ENCODE results near the gene NCOA3. TPM values are rescaled to one million over a fixed set of nuclear protein-coding genes. Genes with fewer than 3 reads are reported as not detected.
"Not testable (repeated sequence)": the region's sequence is repeated elsewhere in the genome, so short reads cannot be mapped to it uniquely, and the experiment has no call there.

The NCOA3 gene
- total RNA-seq, 1 donor from 2014 or later = 21.6 TPM

DNA sequence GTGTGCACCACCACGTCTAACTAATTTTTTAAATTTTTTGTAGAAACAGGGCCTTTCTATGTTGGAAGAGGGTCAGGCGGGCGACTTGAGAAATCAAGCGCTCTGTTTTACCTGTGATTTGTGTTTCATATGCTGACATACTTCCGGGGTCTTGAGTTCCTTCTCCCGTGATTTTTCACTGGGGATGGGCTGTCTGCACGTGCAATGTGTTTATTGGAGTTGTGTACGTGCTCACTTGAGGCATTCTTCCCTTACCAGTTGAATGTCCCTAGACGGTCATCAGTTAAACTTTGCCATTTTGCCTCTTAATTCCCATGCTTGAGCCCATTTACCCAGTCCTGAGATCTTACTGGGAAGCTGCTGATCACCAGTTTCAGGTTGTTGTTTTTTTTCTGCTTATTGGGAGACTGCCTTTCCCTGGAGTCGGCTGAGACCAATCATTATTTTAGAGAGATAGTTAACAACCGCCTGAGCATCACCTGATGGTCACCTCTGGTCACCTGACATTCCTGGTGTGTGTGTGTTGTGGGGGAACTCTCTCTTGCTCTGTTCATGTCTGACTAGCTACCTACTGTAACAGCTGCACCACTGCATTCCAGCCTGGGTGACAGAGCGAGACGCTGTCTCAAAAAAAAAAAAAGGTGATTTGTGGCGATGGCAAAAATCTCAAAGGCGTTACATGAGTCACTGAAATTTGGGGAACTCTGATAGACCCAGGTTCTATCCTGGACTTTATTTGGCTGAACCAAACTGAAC, 34.8 kb upstream of the NCOA3 start:
- ATAC-seq (no peak), DNase-seq (ENCODE audit: missing footprints) (no peak)
- intact Hi-C loops (cut with DNase I) = no loop called here

DNA sequence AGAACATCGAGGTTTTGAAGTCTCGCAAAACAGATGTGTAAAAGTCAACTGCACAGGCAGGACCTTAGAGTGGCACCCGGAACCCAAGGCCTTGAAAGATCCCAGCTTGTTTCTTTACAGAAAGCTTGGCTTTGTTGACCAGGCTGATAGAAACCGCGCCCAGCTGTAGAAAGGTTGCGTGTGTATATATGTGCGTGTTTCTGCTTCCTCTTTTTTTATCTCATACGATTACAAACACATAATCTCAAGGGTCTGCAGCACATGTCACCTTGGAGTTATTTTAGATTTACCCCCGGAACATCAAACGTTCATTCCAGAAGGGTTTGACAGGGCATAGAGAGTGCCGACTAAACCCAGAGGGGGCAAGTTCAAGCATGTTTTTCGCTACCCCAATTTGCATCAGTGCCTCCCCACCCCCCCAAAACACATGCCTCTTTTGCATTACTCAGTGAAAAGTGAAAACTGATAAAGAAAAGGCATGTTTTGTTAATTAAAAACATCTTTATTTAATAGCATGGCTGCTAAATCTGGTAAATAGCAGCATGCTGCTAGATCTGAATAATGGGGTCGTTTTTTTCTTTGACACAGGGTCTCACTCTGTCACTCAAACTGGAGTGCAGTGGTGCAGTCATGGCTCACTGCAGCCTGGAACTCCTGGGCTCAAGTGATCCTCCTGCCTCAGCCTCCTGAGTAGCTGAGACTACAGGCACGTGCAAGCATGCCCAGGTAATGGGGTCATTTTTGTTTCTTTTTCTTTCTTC, 33.2 kb upstream of the NCOA3 start:
- no peak for DNase-seq (ENCODE audit: missing footprints)
- ATAC-seq = no peak

DNA sequence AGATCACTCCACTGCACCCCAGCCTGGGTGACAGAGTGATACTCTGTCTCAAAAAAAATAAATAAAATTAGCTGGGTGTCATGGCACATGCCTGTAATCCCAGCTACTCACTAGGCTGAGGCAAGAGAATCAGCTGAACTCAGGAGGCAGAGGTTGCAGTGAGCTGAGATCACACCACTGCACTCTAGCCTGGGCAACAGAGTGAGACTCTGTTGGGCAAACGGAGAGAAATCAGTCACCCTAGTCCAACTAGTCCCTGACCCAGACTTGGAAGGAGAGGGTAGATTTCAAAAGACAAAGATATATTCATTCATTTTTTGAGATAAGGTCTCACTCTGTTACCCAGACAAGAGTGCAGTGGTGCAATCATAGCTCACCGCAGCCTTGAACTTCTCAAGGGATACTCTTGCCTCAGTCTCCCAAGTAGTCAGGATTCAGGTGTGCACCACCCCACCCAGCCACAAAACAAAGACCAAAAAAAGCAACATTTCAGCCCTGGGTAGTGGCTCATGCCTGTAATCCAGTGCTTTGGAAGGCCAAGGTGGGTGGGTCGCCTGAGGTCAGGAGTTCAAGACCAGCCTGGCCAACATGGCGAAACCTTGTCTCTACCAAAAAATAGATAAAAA, 26.2 kb upstream of the NCOA3 start:
- intact Hi-C loops (cut with DNase I) = no loop called here
- ATAC-seq (no peak), DNase-seq (ENCODE audit: missing footprints) (no peak)

More for the DNA sequence above, 33.2 kb upstream of the NCOA3 start:
- intact Hi-C loops (cut with DNase I) = no loop called here

DNA sequence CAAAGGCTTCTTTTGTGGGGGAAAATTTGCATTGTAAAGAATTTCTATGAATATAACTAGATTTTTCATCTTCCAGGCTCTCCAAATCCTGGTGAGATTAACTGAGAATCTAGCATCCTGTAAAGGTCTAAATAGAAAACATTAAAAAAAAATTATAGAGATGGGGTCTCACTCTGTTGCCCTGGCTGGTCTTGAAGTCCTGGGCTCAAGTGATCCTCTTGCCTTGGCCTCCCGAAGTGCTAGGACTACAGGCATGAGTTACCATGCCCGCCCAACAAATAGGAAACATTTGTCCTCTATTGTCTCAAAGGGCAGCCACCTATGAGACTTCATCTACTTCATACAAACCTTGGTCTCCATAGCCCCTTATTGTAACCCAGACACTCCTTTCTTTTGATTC, 25.2 kb upstream of the NCOA3 start:
- ATAC-seq (no peak), DNase-seq (ENCODE audit: missing footprints) (no peak)
- intact Hi-C loops (cut with DNase I) = no loop called here

DNA sequence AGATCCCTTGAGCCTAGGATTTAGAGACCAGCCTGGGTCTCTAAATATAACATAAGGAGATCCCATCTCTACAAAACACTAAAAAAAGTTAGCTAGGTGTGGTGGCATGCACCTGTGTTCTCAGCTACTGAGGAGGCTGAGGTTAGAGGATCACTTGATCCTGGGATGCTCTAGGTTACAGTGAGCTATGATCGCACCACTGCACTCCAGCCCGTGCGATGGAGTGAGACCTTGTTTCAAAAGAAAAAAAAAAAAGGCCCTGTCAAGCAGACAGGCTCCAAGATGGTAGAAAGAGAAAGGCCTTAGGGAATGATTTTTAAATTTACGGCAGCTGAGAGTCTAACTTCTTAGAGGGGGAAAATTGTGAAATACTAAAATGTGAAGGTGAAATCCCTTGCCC, 22.6 kb upstream of the NCOA3 start:
- intact Hi-C loops (cut with DNase I) = no loop called here
- no peak for DNase-seq (ENCODE audit: missing footprints)
- no peak for ATAC-seq

DNA sequence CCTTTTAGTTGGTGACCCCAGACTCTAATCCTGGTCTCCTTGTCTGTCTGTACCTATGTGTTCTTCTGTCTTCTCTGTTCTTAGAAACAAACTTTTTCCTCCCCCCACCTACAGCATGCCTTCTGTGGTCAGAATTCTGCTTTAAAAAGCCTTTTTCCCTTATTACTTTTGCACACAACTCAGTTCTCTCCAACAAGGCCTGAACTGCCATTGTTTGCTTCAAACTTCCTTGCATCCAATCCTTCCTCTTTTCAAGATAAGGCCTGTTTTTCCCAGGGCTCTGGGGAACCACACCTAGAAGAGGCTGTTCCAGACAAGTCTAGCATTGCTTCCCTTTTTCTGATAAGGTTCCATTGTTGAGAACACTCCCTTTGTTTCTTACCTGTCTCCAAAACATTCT, 22.2 kb upstream of the NCOA3 start:
- no peak for DNase-seq (ENCODE audit: missing footprints)
- intact Hi-C loops (cut with DNase I) = no loop called here
- ATAC-seq = no peak

DNA sequence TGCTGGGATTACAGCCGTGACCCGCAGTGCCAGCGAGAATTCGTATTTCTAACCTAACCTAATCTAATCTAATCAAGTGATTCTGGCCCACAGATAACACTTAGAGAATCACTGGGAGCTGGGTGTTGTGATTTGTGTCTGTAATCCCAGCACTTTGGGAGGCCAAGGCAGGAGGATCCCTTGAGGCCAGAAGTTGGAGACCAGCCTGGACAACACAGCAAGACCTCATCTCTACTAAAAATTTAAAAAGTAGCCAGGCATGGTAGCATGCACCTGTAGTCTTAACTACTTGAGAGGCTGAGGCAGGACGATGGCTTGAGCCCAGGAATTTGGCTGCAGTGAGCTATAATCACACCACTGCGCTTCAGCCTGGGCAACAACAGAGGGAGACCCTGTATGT, 21.4 kb upstream of the NCOA3 start:
- ATAC-seq = no peak
- intact Hi-C loops (cut with DNase I) = no loop called here

DNA sequence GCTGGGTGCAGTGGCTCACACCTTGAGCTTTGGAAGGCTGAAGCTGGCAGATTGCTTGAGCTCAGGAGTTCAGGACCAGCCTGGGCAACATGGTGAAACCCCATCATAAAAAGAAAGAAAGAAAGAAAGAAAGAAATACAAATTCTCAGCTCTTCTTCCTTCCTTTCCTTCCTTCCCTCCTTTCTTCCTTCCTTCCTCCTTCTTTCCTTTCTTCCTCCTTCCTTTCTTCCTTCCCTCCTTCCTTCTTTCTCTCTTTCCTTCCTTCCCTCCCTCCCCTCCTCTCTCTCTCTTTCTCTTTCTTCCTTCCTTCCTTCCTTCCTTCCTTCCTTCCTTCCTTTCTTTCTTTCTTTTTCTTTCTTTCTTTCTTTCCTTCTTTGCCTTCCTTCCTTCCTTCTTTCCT, 21.0 kb upstream of the NCOA3 start:
- no peak for ATAC-seq
- DNase-seq (ENCODE audit: missing footprints) = no peak
- intact Hi-C loops (cut with DNase I) = no loop called here

More for the DNA sequence above, 21.4 kb upstream of the NCOA3 start:
- no peak for DNase-seq (ENCODE audit: missing footprints)

DNA sequence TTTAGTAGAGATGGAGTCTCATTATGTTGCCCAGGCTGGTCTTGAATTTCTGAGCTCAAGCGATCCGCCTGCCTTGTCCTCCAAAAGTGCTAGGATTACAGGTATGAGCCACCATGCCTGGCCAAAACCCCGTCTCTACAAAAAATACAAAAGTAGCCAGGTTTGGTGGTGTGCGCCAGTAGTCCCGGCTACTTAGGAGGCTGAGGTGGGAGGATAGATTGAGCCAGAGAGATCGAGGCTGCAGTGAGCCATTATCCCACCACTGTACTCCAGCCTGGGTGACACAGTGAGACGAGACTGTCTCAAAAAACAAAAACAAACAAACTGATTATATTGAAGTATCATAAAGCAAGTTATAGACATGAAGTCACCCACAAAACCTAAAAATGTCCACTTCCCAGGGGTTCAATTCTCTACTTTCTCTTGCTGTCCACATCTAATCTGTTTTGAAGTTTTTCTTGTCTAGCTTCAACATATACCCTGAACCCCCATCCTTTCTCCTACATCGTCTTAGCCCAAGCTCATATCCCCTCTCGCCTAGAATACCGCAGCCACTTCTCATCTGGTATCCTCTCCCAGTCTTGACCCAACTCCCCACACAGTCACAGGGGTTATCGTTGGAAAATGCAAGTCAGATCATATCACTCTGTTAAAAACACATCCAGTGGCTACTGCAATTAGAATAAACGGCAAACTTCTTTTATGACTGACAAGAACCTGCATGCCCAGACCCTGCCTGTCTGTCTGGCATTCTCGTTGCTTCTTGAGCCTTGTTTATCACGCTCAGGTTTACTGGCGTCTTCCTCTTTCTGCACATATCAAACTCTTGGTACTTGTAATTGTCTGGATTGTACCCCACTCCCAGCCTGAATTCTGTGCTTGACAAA, 20.1 kb upstream of the NCOA3 start:
- DNase-seq (ENCODE audit: missing footprints) = no peak
- ATAC-seq = no peak
- intact Hi-C loops (cut with DNase I) = no loop called here

DNA sequence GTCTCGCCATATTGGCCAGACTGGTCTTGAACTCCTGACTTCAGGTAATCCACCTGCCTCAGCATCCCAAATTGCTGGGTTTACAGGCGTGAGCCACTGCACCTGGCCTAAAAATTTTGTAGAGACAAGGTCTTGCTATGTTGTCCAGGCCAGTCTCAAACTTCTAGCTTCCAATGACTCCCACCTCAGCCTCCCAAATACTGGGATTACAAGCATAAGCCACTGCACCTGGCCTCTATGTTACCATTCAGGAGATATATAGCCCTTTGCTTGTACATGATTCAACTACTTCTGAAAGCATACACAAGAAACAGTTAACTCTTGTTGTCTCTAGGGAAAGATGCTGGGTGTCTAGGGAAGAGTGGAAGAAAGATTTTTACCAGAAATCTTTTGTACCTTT, 19.0 kb upstream of the NCOA3 start:
- no peak for ATAC-seq
- intact Hi-C loops (cut with DNase I) = no loop called here
- no peak for DNase-seq (ENCODE audit: missing footprints)

DNA sequence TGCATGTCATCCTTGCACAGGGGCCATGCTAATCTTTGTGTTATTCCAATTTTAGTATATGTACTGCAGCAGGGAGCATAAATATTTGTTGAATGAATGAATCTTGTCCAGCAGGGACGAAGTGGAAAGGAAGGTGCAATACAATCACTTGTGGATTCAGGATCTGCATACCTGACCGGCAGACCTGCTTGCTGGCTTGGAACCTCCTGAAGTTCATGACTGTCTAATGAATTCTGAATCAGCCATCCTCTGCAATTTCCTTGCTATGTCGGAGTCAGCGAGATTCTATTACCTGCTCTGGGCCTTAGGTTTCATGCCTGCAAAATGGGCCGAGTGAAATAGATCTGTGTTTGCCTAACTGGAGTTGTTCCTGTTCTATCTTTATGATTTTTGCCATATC, 17.4 kb upstream of the NCOA3 start:
- ATAC-seq = no peak
- no peak for DNase-seq (ENCODE audit: missing footprints)
- intact Hi-C loops (cut with DNase I) = no loop called here

DNA sequence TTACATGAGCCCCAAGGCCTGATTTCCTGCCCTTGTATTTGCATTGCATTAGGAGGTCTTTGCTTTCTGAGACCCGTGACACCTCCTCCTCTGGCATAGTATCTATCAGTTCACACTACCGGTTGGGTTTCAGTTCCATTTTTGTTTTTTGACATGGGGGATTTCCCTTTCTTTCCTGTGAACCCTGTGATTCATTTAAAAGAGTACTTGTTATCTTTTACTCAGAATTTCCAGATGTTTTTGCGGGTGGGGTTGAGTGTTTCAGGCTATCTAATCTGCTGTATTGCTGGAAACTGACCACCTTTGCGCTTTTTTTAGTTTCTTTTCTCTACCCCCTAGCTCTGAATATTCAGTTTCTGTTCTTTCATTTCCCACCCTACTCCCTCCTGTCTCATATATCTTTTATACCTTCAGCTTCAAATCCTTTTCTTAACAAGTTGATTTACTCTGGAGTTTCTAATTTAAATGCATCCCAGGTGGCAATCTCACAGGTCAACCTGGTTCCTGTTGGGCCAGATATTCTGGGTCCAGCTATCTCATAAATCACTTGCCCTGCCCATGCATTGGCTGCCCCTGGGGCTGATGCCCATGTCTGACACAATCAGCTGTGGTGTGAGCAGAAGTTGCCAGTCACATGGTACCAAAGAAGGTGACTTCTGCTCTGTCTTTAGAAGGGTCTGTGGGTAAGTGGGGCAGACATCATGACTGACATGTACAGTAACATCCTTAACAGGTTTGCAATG, 14.3 kb upstream of the NCOA3 start:
- intact Hi-C loops (cut with DNase I) = no loop called here
- ATAC-seq (no peak), DNase-seq (ENCODE audit: missing footprints) (no peak)

DNA sequence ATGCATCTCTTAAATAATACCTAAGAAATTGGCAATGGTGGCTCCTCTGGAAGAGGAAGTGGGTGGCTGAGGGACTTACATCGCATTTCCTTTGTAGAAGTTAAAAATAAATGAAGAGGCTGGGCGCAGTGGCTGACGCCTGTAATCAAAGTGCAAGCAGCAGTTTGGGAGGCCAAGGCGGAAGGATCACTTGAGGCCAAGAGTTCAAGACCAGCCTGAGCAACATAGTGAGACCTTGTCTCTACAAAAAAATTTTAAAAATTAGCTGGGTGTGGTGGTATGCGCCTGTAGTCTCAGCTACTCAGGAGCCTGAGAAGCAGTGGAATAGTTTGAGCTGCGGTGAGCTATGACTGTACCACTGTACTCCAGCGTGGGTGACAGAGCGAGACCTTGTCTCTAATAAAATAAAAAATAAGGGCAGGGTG, 12.2 kb upstream of the NCOA3 start:
- intact Hi-C loops (cut with DNase I) = no loop called here
- no peak for DNase-seq (ENCODE audit: missing footprints)

DNA sequence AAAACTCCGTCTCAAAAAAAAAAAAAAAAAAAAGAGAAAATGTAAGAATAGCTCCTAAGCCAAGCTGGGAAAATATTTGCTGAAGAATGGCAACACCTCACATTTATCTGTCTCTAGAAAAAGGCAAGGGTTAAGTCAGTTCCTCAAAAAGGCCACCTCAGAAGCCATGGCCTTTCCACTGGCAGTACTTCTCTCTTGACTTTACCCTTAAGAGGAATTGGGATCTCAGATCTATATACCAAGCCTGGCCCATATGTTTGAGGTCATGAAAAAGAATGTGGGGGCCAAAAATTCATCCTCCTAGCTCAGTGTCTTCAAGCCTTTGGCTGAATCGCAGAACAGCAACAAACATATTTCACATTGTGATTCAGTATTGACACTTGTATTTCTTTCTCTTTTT, 10.9 kb upstream of the NCOA3 start:
- DNase-seq (ENCODE audit: missing footprints) (no peak), ATAC-seq (no peak)
- intact Hi-C loops (cut with DNase I) = no loop called here

More for the DNA sequence above, 12.2 kb upstream of the NCOA3 start:
- no peak for ATAC-seq

DNA sequence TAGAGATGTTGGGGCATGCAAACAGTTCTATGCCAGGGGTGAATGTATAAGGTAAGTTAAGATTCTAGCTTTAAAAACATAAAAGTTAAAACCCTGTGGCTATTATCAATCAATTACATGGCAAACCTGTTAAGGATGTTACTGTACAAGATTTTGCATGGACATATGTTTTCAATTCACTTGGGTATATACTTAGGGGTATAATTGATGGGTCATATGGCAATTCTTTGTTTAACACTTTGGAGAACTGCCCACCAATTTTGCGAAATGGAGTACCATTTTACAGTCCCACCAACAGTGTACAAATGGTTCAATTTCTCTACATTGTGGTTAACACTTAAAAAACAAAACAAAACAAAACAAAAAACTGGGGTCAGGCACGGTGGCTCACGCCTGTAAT, 9.4 kb upstream of the NCOA3 start:
- ATAC-seq = no peak
- no peak for DNase-seq (ENCODE audit: missing footprints)
- intact Hi-C loops (cut with DNase I) = no loop called here

DNA sequence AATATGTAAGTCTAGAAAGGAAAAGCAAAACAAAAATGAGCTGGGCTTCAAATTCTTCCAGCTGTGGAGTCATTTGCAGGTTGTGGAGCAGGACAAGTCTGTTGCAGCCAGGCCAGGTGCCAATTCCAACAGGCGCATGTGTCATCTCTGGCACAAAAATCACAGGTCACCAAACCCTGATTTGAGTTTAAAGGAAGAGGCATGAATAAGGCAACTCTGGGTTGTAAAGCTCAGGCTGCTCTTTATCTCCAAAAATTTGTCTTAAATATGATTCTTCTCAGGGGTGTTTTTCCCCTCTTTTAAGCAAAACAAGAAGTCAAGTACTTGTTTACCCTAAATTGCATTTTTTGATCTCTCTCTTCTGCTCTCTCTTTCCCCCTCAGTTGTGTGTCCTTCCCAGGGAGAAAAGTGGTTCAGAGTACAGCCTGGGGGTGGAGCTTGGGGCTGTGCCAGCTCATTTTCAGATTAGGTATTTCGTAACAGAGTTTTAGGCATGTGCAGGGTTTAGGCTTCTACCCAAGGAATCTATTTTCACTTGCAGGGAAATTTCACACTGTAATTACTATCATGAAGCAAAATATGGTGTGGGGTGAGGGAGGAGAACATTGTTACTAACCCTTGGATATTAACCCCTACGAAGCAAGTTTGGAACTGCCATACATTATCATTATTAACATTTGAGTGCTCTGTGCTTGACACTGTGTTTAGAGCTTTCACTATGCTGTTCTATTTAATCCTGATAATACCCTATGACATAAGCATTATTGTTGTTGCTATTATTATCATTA, 8.3 kb upstream of the NCOA3 start:
- DNase-seq (ENCODE audit: missing footprints) (peak; percentile 94), ATAC-seq (peak; percentile 96)
- intact Hi-C loops (cut with DNase I) = no loop called here

DNA sequence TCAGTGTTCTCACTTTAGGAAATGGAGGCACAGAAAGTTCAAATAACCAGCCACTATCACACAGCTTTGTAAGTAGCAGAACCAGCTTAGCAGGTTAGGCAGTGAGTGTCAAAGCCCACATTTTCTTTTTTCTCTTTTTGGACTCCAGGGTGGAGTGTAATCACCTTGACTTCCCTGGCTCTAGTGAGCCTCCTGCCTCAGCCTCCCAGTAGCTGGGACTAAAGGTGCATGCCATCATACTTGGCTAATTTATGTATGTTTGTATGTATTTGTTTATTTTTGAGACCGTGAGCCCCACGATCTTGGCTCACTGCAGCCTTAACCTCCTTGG, 7.8 kb upstream of the NCOA3 start:
- no peak for DNase-seq (ENCODE audit: missing footprints)
- intact Hi-C loops (cut with DNase I) = no loop called here
- ATAC-seq = no peak

DNA sequence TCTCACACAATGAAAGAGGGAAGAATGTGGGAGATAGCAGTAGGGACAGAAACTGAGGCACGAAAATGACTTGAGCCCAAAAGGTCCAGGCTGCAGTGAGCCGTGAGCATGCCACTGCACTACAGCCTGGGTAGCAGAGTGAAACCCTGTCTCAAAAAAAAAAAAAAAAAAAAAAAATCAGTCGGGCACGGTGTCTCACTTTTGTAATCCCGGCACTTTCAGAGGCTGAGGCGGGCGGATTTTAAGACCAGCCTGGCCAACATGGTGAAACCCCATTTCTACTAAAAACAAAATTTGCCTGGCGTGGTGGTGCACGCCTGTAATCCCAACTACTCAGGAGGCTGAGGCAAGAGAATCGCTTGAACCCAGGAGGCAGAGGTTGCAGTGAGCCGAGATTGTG, 7.1 kb upstream of the NCOA3 start:
- DNase-seq (ENCODE audit: missing footprints); ATAC-seq; intact Hi-C loops (cut with DNase I): not testable (repeated sequence)

Measured in Right ventricle myocardium inferior (tissue), 1 donor.